Measurements from ENCODE around the gene VSTM2L. TPM values are rescaled to one million over a fixed set of nuclear protein-coding genes. Genes with fewer than 3 reads are reported as not detected.

VSTM2L gene
- total and polyA plus RNA-seq, 2 experiments from 2014 or later, result 4.1 to 9.2 TPM

- TF ChIP-seq EZH2 (IDR thresholded peaks at IDR 0.05; ENCODE audit: insufficient read depth, poor library complexity, severe bottlenecking), result no peak
- no peak for TF ChIP-seq EZH2phosphoT487 (IDR thresholded peaks at IDR 0.05; ENCODE audit: insufficient read depth, low read depth)
- Histone ChIP-seq H3K4me2 (ENCODE audit: unreplicated experiment) (no peak overlapping the region), H3K9me3 (ENCODE audit: low read depth) (no peaks in the 10 kb centered on the region), H3K27me3 (replicated peaks; ENCODE audit: insufficient read depth) (no peaks in the 10 kb centered on the region), H3K4me1 (ENCODE audit: insufficient read depth) (no peaks in the 10 kb centered on the region), H3F3A (ENCODE audit: insufficient read depth) (no peaks in the 10 kb centered on the region), H3K36me3 (ENCODE audit: low read depth) (no peaks in the 10 kb centered on the region), H3K9me2 (ENCODE audit: insufficient read depth) (no peaks in the 10 kb centered on the region), H3K79me2 (ENCODE audit: insufficient read depth) (no peaks in the 10 kb centered on the region), H3K4me3 (no peak overlapping the region), H2AFZ (no peak overlapping the region), H3K9ac (no peak overlapping the region), H4K20me1 (ENCODE audit: insufficient read depth) (no peaks in the 10 kb centered on the region), H3K27ac (no peak overlapping the region)
- no peak for DNase-seq
- WGBS, 2 experiments (ENCODE audit: low coverage in 1 of 2, low lambda C conversion rate in 2 of 2, missing lambda C conversion rate in 2 of 2), result 71 to 77% methylated on average over 6 of the region's 6 CpGs
- in situ Hi-C loops (cut with MboI), result loop anchor here (25.0 kb wide), 1 partner anchor 715 kb away; the partner anchor contains the start of gene GHRH
These were observed 74.9 kb downstream of the VSTM2L start for GRCh38 chr20:37977786-37978185.

- Histone ChIP-seq H4K20me1 (ENCODE audit: insufficient read depth) (no peaks in the 10 kb centered on the region), H3K27me3 (replicated peaks; ENCODE audit: insufficient read depth) (no peaks in the 10 kb centered on the region), H3K9ac (no peak overlapping the region), H3K27ac (no peak overlapping the region), H3K4me2 (ENCODE audit: unreplicated experiment) (no peak overlapping the region), H3K36me3 (ENCODE audit: low read depth) (no peaks in the 10 kb centered on the region), H3K4me3 (no peak overlapping the region), H3K79me2 (ENCODE audit: insufficient read depth) (no peaks in the 10 kb centered on the region), H3K4me1 (ENCODE audit: insufficient read depth) (no peaks in the 10 kb centered on the region), H3K9me3 (ENCODE audit: low read depth) (no peaks in the 10 kb centered on the region), H2AFZ (no peak overlapping the region), H3K9me2 (ENCODE audit: insufficient read depth) (no peaks in the 10 kb centered on the region), H3F3A (ENCODE audit: insufficient read depth) (no peaks in the 10 kb centered on the region)
- in situ Hi-C loops (cut with MboI), result loop anchor here (25.0 kb wide), 1 partner anchor 717 kb away; the partner anchor contains the start of gene GHRH
- no peak for DNase-seq
- no peak for TF ChIP-seq EZH2phosphoT487 (IDR thresholded peaks at IDR 0.05; ENCODE audit: insufficient read depth, low read depth)
- no peak for TF ChIP-seq EZH2 (IDR thresholded peaks at IDR 0.05; ENCODE audit: insufficient read depth, poor library complexity, severe bottlenecking)
- WGBS, 2 experiments (ENCODE audit: low coverage in 1 of 2, low lambda C conversion rate in 2 of 2, missing lambda C conversion rate in 2 of 2), result 80 to 83% methylated on average over 16 of the region's 16 CpGs
These were observed 76.4 kb downstream of the VSTM2L start for GRCh38 chr20:37979021-37979985.

- no peak overlapping the region for H3K27ac ChIP-seq
- H3K79me2 ChIP-seq (ENCODE audit: insufficient read depth), result no peaks in the 10 kb centered on the region
- H3F3A ChIP-seq (ENCODE audit: insufficient read depth), result no peaks in the 10 kb centered on the region
- no peaks in the 10 kb centered on the region for H3K36me3 ChIP-seq (ENCODE audit: low read depth)
- TF ChIP-seq EZH2phosphoT487 (IDR thresholded peaks at IDR 0.05; ENCODE audit: insufficient read depth, low read depth), result no peak
- TF ChIP-seq EZH2 (IDR thresholded peaks at IDR 0.05; ENCODE audit: insufficient read depth, poor library complexity, severe bottlenecking), result no peak
- no peaks in the 10 kb centered on the region for H4K20me1 ChIP-seq (ENCODE audit: insufficient read depth)
- H3K9ac ChIP-seq, result no peak overlapping the region
- H3K4me3 ChIP-seq, result no peak overlapping the region
- no peak overlapping the region for H2AFZ ChIP-seq
- H3K9me2 ChIP-seq (ENCODE audit: insufficient read depth), result no peaks in the 10 kb centered on the region
- H3K4me1 ChIP-seq (ENCODE audit: insufficient read depth), result no peaks in the 10 kb centered on the region
- in situ Hi-C loops (cut with MboI), result loop anchor here (25.0 kb wide), 1 partner anchor 718 kb away; the partner anchor contains the start of gene GHRH
- no peak for DNase-seq
- no peak overlapping the region for H3K4me2 ChIP-seq (ENCODE audit: unreplicated experiment)
- no peaks in the 10 kb centered on the region for H3K9me3 ChIP-seq (ENCODE audit: low read depth)
- 89 to 90% methylated on average over 8 of the region's 8 CpGs for WGBS, 2 experiments (ENCODE audit: low coverage in 1 of 2, low lambda C conversion rate in 2 of 2, missing lambda C conversion rate in 2 of 2)
- H3K27me3 ChIP-seq (replicated peaks; ENCODE audit: insufficient read depth), result no peaks in the 10 kb centered on the region
These were observed 77.5 kb downstream of the VSTM2L start for GRCh38 chr20:37980383-37980782.

- no peak overlapping the region for H3K9ac ChIP-seq
- no peaks in the 10 kb centered on the region for H3K4me1 ChIP-seq (ENCODE audit: insufficient read depth)
- no peaks in the 10 kb centered on the region for H4K20me1 ChIP-seq (ENCODE audit: insufficient read depth)
- H3F3A ChIP-seq (ENCODE audit: insufficient read depth), result no peaks in the 10 kb centered on the region
- no peaks in the 10 kb centered on the region for H3K9me2 ChIP-seq (ENCODE audit: insufficient read depth)
- no peaks in the 10 kb centered on the region for H3K36me3 ChIP-seq (ENCODE audit: low read depth)
- no peak overlapping the region for H3K4me3 ChIP-seq
- no peak overlapping the region for H2AFZ ChIP-seq
- 99% methylated on average over 6 of the region's 6 CpGs for WGBS, 2 experiments (ENCODE audit: low coverage in 1 of 2, low lambda C conversion rate in 2 of 2, missing lambda C conversion rate in 2 of 2)
- no peak for TF ChIP-seq EZH2 (IDR thresholded peaks at IDR 0.05; ENCODE audit: insufficient read depth, poor library complexity, severe bottlenecking)
- no peak for TF ChIP-seq EZH2phosphoT487 (IDR thresholded peaks at IDR 0.05; ENCODE audit: insufficient read depth, low read depth)
- in situ Hi-C loops (cut with MboI), result loop anchor here (25.0 kb wide), 1 partner anchor 719 kb away; the partner anchor contains the start of gene GHRH
- H3K79me2 ChIP-seq (ENCODE audit: insufficient read depth), result no peaks in the 10 kb centered on the region
- H3K27me3 ChIP-seq (replicated peaks; ENCODE audit: insufficient read depth), result no peaks in the 10 kb centered on the region
- no peak overlapping the region for H3K4me2 ChIP-seq (ENCODE audit: unreplicated experiment)
- DNase-seq, result no peak
- no peak overlapping the region for H3K27ac ChIP-seq
- H3K9me3 ChIP-seq (ENCODE audit: low read depth), result no peaks in the 10 kb centered on the region
These were observed 77.9 kb downstream of the VSTM2L start for GRCh38 chr20:37980876-37981275.

All from GM23248 (cell line).